ENCODE measurements around the gene BNIP5.
"Not testable (repeated sequence)": the region's sequence is repeated elsewhere in the genome, so short reads cannot be mapped to it uniquely, and the experiment has no call there.

Gene BNIP5

DNA sequence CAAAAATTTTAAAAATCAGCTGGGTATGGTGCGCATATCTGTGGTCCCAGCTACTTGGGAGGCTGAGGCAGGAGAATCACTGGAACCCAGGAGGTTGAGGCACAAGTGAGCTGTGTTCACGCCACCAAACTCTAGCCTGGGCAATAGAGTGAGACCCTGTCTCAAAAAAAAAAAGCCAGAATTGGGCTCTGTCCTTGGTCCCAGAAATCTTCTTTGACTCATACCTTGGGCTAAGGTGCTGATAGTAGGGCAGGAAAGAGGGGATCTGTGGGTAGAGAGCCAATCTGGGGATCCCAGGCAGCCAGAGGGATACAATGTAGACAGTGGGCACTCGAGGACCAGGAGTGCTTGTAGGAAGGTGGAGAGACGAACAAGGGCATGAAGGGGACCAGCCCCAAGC is 37.5 kb upstream of the BNIP5 start:
- H3K4me3 Mint-ChIP-seq: no peak overlapping the region
- no peak overlapping the region for H3K27ac Mint-ChIP-seq (ENCODE audit: low read depth)
- H3K4me1 Mint-ChIP-seq: no peaks in the 10 kb centered on the region
- H3K27me3 Mint-ChIP-seq: no peaks in the 10 kb centered on the region
- H3K9me3 Mint-ChIP-seq: no peaks in the 10 kb centered on the region
- DNase-seq (ENCODE audit: low spot score in 2 of 2): no peak
- ATAC-seq (replicated peaks; ENCODE audit: extremely low read depth, poor library complexity, severe bottlenecking): no peak
- no peaks in the 10 kb centered on the region for H3K36me3 Mint-ChIP-seq (ENCODE audit: insufficient read depth)

DNA sequence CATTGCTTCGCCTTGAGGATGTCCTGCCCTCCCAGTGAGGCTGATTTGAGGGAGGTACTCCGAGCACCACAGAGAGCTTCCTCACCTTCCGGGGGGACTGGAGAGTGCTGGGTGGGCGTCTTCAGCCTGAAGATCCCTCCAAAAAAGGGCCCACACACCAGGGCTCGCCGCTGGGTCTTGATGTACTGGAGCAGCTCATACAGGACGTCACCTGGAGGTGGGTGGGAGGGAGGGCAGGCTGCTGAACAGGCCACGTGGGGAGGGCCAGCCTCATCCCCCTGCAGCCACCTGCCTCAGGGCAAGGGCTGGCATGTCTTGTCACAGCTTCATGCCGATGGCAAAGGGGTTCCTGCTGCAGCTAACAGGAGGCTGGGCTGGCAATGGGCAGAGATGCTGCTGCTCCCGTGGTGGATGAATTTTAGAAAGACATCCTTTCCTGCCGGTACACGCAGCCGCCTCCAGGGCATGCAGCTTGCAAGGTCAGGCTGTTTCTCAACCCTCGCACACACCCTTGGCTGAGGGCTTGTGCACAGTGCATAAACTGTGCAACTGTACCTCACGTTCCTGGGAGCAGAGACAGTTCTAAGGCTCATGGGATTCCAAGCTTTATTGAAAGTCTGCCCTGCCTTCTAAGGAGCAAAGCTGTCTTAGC is 36.8 kb upstream of the BNIP5 start:
- H3K27me3 Mint-ChIP-seq: no peaks in the 10 kb centered on the region
- no peak overlapping the region for H3K4me3 Mint-ChIP-seq
- DNase-seq (ENCODE audit: low spot score in 2 of 2): no peak
- no peaks in the 10 kb centered on the region for H3K4me1 Mint-ChIP-seq
- H3K27ac Mint-ChIP-seq (ENCODE audit: low read depth): no peak overlapping the region
- no peak for ATAC-seq (replicated peaks; ENCODE audit: extremely low read depth, poor library complexity, severe bottlenecking)
- H3K36me3 Mint-ChIP-seq (ENCODE audit: insufficient read depth): no peaks in the 10 kb centered on the region
- H3K9me3 Mint-ChIP-seq: no peaks in the 10 kb centered on the region

DNA sequence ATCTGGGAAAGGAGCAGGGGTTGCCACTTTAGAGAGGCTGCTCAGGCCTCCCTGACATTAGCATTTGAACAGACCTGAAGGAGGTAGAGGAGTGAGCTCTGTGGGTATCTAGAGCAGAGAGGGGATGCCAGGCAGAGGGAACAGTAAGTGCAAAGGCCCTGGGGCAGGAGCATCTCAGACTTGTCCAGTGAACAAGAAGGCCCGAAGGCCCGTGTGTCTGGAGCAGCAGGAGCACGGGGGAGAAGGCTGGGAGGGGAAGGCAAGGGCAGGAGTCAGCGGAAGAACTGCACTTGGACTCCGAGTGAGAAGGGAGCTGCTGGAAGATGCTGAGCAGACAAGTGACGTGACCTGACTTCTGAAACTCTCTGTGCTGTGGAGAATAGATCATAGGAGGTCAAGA is 35.4 kb upstream of the BNIP5 start:
- Mint-ChIP-seq H3K4me3 (no peak overlapping the region), H3K9me3 (no peaks in the 10 kb centered on the region), H3K36me3 (ENCODE audit: insufficient read depth) (no peaks in the 10 kb centered on the region), H3K4me1 (no peaks in the 10 kb centered on the region), H3K27me3 (no peaks in the 10 kb centered on the region), H3K27ac (ENCODE audit: low read depth) (no peak overlapping the region)
- ATAC-seq (replicated peaks; ENCODE audit: extremely low read depth, poor library complexity, severe bottlenecking) (no peak), DNase-seq (ENCODE audit: low spot score in 2 of 2) (no peak)

DNA sequence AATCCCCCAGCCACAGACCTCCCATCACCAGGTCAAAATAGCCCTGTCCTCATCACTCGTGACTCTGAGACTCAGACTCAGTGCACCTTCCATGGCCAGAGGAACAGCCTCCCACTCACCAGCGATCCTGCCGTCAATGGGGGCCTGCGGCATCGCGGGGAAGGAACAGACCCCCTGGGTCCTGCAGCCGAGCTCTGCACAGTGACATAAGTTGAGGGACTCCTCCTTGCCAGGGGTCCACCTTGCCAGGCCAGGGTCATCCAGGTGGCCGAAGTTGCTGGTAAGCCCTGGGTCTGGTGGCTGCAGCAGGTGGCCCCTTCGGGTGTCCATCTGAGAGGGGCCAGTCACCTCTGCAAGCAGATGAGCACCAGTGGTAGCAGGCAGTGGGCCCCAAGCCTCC is 34.5 kb upstream of the BNIP5 start:
- Mint-ChIP-seq H3K9me3 (no peaks in the 10 kb centered on the region), H3K4me1 (no peaks in the 10 kb centered on the region), H3K27ac (ENCODE audit: low read depth) (no peak overlapping the region), H3K36me3 (ENCODE audit: insufficient read depth) (no peaks in the 10 kb centered on the region), H3K27me3 (no peaks in the 10 kb centered on the region), H3K4me3 (no peak overlapping the region)
- DNase-seq (ENCODE audit: low spot score in 2 of 2) (no peak), ATAC-seq (replicated peaks; ENCODE audit: extremely low read depth, poor library complexity, severe bottlenecking) (no peak)

DNA sequence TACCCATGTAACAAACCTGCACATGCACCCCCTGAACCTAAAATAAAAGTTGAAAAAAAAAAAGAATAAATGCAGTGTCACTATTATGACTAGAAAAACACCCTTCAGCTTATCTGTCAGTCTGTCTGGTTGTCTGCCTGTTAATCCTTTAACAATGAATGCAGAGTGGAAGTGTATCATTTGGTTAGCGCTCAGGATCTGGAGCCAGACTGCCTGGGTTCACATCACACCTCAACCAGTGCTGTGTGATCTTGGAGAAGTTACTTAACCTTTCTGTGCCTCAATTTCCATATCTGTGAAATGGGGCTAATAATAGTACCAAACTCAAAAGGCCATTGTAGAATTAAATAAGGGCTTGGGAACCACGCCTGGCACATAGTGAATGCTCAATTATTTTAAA is 34.0 kb upstream of the BNIP5 start:
- no peaks in the 10 kb centered on the region for H3K4me1 Mint-ChIP-seq
- H3K9me3 Mint-ChIP-seq: no peaks in the 10 kb centered on the region

DNA sequence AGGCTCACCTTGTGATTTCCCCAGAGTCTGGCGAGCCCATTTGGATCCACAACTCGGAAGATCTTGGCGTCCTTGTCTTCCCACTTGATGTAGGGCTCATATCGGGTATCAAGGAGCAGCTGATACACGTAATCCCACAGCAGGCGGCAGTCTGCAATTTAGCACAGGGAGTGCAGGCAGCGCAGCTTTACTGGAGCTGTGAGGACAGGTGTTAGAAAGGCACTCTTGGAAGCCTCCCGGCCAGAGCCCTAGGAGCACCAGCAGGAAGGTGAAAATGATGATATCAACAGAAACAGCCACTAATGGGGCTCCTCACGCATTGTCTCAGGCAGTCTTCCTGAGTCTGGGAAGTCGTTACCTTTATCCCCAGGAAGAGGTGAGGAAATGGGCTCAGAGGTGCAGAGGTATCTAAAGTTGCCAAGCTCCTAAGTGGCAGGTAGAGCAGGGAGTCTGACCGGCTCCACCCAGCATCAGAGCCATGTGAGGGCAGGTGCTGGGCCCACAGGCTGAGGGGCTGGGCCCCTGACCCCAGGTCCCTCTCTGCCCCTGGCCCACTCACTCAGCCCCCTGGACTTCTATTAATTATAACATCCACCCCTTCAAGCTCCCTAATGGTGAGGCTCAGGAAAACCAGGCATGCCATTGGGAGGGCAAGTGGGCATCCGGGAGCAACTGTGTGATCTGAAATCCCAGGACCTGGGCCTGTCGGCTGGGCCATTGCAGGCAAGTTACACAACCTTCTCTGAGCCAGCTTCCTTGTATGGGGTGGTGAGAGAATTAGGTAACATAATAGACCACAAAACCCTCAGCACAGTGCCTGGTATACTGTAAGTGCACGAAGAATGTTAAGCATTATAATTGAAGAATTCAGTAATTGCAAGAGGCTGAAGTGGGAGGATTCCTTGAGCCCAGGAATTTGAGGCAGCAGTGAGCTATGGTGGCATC is 32.5 kb upstream of the BNIP5 start:
- Mint-ChIP-seq H3K4me3 (no peak overlapping the region), H3K4me1 (no peaks in the 10 kb centered on the region), H3K27ac (ENCODE audit: low read depth) (no peak overlapping the region), H3K36me3 (ENCODE audit: insufficient read depth) (no peaks in the 10 kb centered on the region), H3K9me3 (no peaks in the 10 kb centered on the region), H3K27me3 (no peaks in the 10 kb centered on the region)
- ATAC-seq (replicated peaks; ENCODE audit: extremely low read depth, poor library complexity, severe bottlenecking) (no peak), DNase-seq (ENCODE audit: low spot score in 2 of 2) (no peak)

More for the DNA sequence above, 34.0 kb upstream of the BNIP5 start:
- Mint-ChIP-seq H3K4me3 (no peak overlapping the region), H3K36me3 (ENCODE audit: insufficient read depth) (no peaks in the 10 kb centered on the region), H3K27me3 (no peaks in the 10 kb centered on the region), H3K27ac (ENCODE audit: low read depth) (no peak overlapping the region)
- ATAC-seq (replicated peaks; ENCODE audit: extremely low read depth, poor library complexity, severe bottlenecking): no peak
- no peak for DNase-seq (ENCODE audit: low spot score in 2 of 2)

DNA sequence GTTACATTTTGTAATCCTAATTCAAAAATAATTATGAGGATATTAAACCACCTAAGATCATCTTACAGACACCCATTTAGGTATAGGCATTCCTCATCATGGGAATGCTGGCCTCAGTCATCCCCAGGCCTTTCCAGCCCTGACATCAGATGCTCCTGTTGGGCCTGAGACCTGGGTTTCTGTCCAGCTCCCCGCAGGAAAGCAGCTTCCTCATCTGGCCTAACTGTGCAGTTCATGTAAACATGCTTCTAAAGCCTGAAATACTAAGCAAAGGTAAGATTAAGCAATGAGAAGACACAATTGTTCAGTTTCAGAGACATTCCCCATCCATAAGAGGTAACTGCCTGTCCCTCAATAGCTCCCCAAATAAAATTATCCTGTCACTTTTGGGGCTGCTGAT is 31.7 kb upstream of the BNIP5 start:
- H3K27ac Mint-ChIP-seq (ENCODE audit: low read depth): no peak overlapping the region
- no peaks in the 10 kb centered on the region for H3K27me3 Mint-ChIP-seq
- H3K4me3 Mint-ChIP-seq: no peak overlapping the region
- H3K36me3 Mint-ChIP-seq (ENCODE audit: insufficient read depth): no peaks in the 10 kb centered on the region
- no peaks in the 10 kb centered on the region for H3K4me1 Mint-ChIP-seq
- ATAC-seq (replicated peaks; ENCODE audit: extremely low read depth, poor library complexity, severe bottlenecking) (no peak), DNase-seq (ENCODE audit: low spot score in 2 of 2) (no peak)
- no peaks in the 10 kb centered on the region for H3K9me3 Mint-ChIP-seq

DNA sequence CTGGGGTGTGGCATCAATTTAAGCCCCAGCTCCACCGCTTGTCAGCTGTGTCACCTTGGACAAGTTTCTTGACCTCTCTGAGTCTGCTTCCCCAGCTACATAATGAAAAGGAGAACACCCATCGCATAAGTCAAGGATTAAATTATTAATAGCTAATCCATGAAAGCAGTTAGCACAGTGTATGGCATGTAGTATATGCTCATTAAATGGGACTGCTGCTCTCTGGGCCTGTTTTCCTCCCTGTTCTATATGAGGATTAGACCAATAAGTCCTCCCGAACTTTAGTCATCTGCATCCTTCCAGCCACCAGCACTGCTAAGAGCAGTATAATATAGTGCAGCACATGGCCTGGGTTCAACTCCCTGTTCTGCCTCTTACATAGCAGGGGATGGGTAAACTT is 31.1 kb upstream of the BNIP5 start:
- Mint-ChIP-seq H3K27me3 (no peaks in the 10 kb centered on the region), H3K4me1 (no peaks in the 10 kb centered on the region), H3K36me3 (ENCODE audit: insufficient read depth) (no peaks in the 10 kb centered on the region), H3K27ac (ENCODE audit: low read depth) (no peak overlapping the region), H3K4me3 (no peak overlapping the region), H3K9me3 (no peaks in the 10 kb centered on the region)
- DNase-seq (ENCODE audit: low spot score in 2 of 2): no peak
- ATAC-seq (replicated peaks; ENCODE audit: extremely low read depth, poor library complexity, severe bottlenecking): no peak

DNA sequence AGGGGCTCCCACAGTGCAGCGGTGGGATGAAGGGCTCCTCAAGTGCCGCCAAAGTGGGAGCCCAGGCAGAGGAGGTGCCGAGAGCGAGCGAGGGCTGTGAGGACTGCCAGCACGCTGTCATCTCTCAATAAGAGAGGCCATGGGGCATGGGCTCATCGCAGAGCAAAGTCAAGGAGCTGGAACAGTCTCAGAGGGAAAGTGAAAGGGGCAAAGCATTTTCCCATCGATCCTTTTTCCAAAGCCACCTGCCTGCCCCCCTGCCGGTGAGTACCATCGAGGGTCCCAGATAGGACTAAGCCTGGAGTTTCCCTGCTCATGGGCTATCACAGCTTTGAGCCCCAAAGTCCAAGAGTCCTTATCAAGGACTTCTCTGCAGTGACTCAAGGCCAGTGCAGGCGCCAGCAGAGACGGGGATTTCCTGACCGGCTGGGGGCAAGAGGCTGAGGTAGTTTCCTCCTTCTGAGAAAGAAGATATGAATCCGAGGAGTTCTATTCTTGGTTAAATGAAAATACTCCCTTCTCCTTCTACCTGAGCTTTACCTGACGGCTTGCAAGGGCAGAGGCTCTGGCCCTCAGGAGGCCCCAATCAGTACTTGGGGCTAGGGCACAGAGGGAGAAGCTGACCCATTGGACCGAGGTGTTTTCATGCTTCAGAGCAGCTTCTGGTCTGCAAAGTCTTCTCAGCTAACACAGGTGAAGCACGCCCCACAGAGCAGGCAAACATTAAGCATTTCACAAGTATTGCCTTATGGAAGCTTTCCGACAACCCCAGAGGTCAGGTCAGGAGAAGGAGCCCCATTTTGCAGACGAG is 28.2 kb upstream of the BNIP5 start:
- ATAC-seq (replicated peaks; ENCODE audit: extremely low read depth, poor library complexity, severe bottlenecking) (no peak), DNase-seq (ENCODE audit: low spot score in 2 of 2) (no peak)
- no peaks in the 10 kb centered on the region for H3K36me3 Mint-ChIP-seq (ENCODE audit: insufficient read depth)
- H3K27me3 Mint-ChIP-seq: no peaks in the 10 kb centered on the region
- peaks cover 11% of the 10 kb centered on the region for H3K4me1 Mint-ChIP-seq
- no peaks in the 10 kb centered on the region for H3K9me3 Mint-ChIP-seq
- H3K4me3 Mint-ChIP-seq: no peak overlapping the region
- peak overlapping the region; percentile 55 for H3K27ac Mint-ChIP-seq (ENCODE audit: low read depth)

DNA sequence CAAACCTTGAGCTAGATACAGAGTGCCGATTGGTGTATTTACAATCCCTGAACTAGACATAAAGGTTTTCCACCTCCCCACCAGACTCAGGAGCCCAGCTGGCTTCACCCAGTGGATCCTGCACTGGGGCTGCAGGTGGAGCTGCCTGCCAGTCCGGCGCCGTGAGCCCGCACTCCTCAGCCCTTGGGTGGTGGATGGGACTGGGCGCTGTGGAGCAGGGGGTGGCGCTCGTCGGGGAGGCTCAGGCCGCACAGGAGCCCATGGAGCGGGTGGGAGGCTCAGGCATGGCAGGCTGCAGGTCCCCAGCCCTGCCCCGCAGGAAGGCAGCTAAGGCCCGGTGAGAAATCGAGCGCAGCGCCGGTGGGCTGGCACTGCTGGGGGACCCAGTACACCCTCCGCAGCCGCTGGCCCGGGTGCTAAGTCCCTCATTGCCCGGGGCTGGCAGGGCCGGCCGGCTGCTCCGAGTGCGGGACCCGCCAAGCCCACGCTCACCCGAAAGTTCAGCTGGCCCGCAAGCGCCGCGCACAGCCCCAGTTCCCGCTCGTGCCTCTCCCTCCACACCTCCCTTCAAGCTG is 27.5 kb upstream of the BNIP5 start:
- H3K27me3 Mint-ChIP-seq; DNase-seq (ENCODE audit: low spot score in 2 of 2); H3K4me3 Mint-ChIP-seq; H3K36me3 Mint-ChIP-seq (ENCODE audit: insufficient read depth); ATAC-seq (replicated peaks; ENCODE audit: extremely low read depth, poor library complexity, severe bottlenecking); H3K27ac Mint-ChIP-seq (ENCODE audit: low read depth); H3K9me3 Mint-ChIP-seq: not testable (repeated sequence)
- H3K4me1 Mint-ChIP-seq: peaks cover 11% of the 10 kb centered on the region

DNA sequence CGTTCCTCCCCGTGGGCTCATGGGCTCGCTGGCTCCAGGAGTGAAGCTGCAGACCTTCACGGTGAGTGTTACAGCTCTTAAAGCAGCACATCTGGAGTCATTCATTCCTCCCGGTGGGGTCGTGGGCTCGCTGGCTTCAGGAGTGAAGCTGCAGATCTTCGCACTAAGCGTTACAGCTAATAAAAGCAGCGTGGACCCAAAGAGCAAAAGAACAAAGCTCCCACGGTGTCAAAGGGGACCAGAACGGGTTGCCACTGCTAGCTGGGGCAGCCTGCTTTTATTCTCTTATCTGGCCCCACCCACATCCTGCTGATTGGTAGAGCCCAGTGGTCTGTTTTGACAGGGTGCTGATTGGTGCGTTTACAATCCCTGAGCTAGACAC is 26.7 kb upstream of the BNIP5 start:
- not testable (repeated sequence) for H3K36me3 Mint-ChIP-seq (ENCODE audit: insufficient read depth); H3K9me3 Mint-ChIP-seq; DNase-seq (ENCODE audit: low spot score in 2 of 2)

DNA sequence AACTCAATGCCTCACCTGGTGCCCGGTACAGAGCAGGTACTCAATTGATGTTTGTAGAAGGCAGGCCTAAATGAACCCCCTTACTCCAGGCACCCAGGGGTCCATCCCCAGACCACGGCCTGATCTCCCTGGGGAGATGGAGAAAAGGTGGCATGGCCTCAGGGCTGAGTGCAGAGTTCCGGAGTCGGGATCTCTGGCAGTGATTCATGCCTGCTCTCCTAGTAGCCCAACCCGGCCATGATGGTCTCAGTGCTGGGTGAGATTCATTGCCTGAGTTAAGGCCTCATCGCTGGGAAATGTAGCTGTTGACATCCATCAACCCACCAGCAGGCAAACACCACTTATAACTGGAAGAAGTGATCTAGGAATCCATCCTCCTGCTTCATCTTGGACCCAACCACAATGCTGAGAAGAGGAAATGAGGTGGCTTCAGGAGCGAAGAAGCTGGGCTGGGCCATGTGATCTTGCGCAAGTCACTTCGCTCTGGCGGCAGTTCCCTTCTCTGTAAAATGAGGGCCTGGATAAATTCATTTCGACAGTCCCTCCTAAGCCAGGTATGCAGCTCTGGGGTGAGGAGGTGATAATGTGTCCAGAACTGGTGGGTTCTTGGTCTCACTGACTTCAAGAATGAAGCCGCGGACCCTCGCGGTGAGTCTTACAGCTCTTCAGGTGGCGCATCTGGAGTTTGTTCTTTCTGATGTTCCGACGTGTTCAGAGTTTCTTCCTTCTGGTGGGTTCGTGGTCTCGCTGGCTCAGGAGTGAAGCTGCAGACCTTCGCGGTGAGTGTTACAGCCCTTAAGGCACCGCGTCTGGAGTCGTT is 26.1 kb upstream of the BNIP5 start:
- Mint-ChIP-seq H3K4me1 (peaks cover 11% of the 10 kb centered on the region), H3K4me3 (no peak overlapping the region), H3K9me3 (no peaks in the 10 kb centered on the region), H3K36me3 (ENCODE audit: insufficient read depth) (no peaks in the 10 kb centered on the region), H3K27me3 (no peaks in the 10 kb centered on the region), H3K27ac (ENCODE audit: low read depth) (no peak overlapping the region)
- no peak for ATAC-seq (replicated peaks; ENCODE audit: extremely low read depth, poor library complexity, severe bottlenecking)
- no peak for DNase-seq (ENCODE audit: low spot score in 2 of 2)

More for the DNA sequence above, 26.7 kb upstream of the BNIP5 start:
- not testable (repeated sequence) for ATAC-seq (replicated peaks; ENCODE audit: extremely low read depth, poor library complexity, severe bottlenecking); H3K4me3 Mint-ChIP-seq; H3K27ac Mint-ChIP-seq (ENCODE audit: low read depth); H3K27me3 Mint-ChIP-seq
- peaks cover 11% of the 10 kb centered on the region for H3K4me1 Mint-ChIP-seq
